Mesothelial cell of epicardium (in vitro differentiated cells): ENCODE data around the gene RIPOR1. TPM values are rescaled to one million over a fixed set of nuclear protein-coding genes. Genes with fewer than 3 reads are reported as not detected.

Experiments used
- DNase-seq, 2 experiments: peaks; one replicate each; pipeline ENCODE4 v3.0.0; 2021; ENCODE audit warnings: low spot score in 2 of 2; ENCODE audit not compliant: unreplicated experiment in 2 of 2
- H3K27ac Mint-ChIP-seq: 2 replicates; pipeline ENCODE4 v1.8.0; 2021; ENCODE audit warnings: mixed read lengths
- H3K27me3 Mint-ChIP-seq: 2 replicates; pipeline ENCODE4 v1.8.0; 2021; ENCODE audit warnings: low read depth, mixed read lengths
- H3K36me3 Mint-ChIP-seq: 2 replicates; pipeline ENCODE4 v1.8.0; 2021; ENCODE audit warnings: mixed read lengths
- H3K4me1 Mint-ChIP-seq: 2 replicates; pipeline ENCODE4 v1.8.0; 2021; ENCODE audit warnings: mixed read lengths
- H3K4me3 Mint-ChIP-seq: 2 replicates; pipeline ENCODE4 v1.8.0; 2021; ENCODE audit warnings: mild to moderate bottlenecking, moderate library complexity, mixed read lengths
- H3K9me3 Mint-ChIP-seq: 2 replicates; pipeline ENCODE4 v1.8.0; 2021; ENCODE audit warnings: mixed read lengths
- CTCF ChIP-seq: fragments of 200-600 bp; sonication (generic); IDR thresholded peaks from one replicate; pipeline ENCODE4 v1.5.0; 2021; ENCODE audit warnings: antibody characterized with exemption; ENCODE audit not compliant: unreplicated experiment
- total RNA-seq: library from RNA; stranded (reverse); gene quantifications from 3 replicates; pipeline ENCODE4 v1.2.1, GENCODE V29; 2021

The RIPOR1 gene
- total RNA-seq, 1 donor from 2014 or later: 69.2 TPM

GRCh38 chr16:67521095-67521804 lies 7.4 kb upstream of the RIPOR1 start:
- Mint-ChIP-seq H3K27me3 (peaks cover 1% of the 10 kb centered on the region), H3K4me1 (peaks cover 24% of the 10 kb centered on the region), H3K9me3 (no peaks in the 10 kb centered on the region), H3K36me3 (no peaks in the 10 kb centered on the region), H3K27ac (peak overlapping the region; percentile 100), H3K4me3 (peak overlapping the region; percentile 84)
- DNase-seq: peak; percentile 87 to 98
- peak; percentile 92 for TF ChIP-seq CTCF

DNA sequence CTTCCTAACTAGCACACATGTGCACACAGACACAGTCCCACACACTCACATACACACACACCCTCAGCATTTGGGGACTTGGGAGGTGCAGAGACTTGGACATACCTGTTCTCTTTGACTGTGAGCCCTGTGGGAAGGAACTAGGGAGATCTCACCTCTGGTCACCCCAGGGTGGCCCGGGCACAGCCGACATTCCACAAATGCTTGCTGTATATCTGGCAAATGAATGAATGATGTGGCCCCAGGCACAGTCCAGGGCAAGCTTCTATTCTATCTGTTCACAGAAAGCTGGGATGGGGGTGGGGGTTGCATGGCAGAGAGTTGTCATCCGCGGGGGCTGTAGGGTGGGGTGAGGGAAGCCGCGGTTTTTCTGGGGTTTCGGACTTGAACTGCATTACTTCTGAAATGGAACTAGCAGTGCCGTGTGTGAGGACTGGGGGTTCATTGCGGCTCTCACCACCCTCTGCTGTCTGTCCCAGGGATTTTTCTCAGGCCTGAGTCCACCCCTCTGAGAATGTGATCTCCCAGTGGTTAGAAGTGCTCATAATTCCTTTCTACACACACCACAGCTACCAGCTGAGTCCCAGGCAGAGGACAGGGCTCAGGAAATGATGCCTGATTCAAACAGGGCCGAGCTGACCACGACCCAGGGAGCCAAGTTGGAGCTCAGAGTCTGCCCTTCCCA lies 3.3 kb upstream of the RIPOR1 start:
- peaks cover 28% of the 10 kb centered on the region for H3K4me1 Mint-ChIP-seq
- TF ChIP-seq CTCF: no peak
- no peaks in the 10 kb centered on the region for H3K9me3 Mint-ChIP-seq
- no peak overlapping the region for H3K27ac Mint-ChIP-seq
- H3K27me3 Mint-ChIP-seq: no peaks in the 10 kb centered on the region
- H3K36me3 Mint-ChIP-seq: no peaks in the 10 kb centered on the region
- H3K4me3 Mint-ChIP-seq: no peak overlapping the region
- no peak for DNase-seq

DNA sequence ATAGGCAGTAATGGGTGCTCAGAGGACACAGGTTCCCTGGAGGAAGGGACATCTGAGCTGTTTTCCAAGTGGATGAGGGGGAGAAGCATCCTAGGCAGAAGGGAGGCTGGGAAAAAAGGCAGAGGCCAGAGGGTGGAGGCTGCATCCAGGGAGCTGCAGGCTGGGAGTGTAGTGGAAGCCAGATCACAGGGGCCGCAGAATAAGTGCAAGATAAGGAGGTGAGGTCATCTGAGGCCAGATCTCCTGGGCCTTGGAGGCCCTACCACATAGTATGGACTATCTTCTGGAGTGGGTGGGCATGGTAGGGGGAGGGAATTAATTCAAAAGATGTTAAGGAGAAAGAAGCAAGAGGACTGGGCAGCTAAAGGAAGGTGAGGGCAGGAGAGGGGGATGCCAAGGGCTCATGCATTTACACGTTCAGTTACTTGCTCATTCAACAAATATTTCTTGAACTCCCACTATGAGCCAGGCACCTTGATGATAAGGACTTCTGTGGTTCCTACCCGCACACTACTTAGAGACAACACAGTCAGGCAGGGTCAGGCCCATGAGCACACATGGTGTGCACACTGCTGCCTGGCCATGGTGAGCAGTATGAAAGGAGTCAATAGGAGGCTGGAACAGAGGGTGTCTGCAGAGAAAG lies 2.4 kb upstream of the RIPOR1 start:
- DNase-seq: no peak
- Mint-ChIP-seq H3K4me1 (peaks cover 32% of the 10 kb centered on the region), H3K27ac (no peak overlapping the region), H3K27me3 (no peaks in the 10 kb centered on the region), H3K36me3 (no peaks in the 10 kb centered on the region), H3K4me3 (peak overlapping the region; percentile 56), H3K9me3 (no peaks in the 10 kb centered on the region)
- TF ChIP-seq CTCF: no peak

DNA sequence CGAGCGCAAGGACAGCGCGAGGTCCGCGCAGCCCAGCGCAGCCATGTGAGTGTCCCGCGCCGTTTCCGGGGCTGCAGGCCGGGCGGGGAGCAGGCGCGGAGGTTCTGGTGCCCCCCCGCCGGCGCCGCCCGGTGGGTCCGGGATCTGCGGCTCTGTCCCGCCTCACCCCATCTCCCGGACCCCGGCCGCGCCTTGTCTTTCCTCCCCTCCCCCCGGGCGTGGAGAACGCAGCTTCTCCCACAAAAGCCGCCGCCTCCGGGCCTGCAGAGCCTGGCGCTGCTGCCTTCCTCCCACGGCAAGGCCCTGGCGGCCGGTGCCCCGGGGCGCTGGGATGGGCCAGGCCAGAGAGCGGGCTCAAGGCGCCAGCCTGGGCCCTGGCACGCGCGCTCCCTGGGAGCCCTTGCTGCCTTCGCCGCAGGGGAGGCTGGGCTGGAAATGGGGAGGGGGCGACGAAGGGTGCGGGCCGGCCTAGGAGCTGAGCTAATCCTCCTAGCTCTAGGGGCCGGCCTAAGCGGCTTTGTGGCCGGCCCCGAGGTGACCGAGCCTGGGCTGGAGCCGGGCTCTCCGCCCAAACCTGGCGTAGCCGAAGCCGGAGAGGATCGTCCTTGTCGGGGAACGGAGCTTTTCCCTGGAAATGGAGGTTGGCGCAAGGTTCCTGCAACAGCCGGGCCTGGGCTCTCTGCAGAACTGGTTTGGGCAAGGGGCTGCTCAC lies 397 bp downstream of the RIPOR1 start:
- peaks cover 30% of the 10 kb centered on the region for H3K4me1 Mint-ChIP-seq
- no peaks in the 10 kb centered on the region for H3K9me3 Mint-ChIP-seq
- peak overlapping the region; percentile 85 for H3K4me3 Mint-ChIP-seq
- peak; percentile 43 to 74 for DNase-seq
- H3K27me3 Mint-ChIP-seq: no peaks in the 10 kb centered on the region
- peaks cover 3% of the 10 kb centered on the region for H3K36me3 Mint-ChIP-seq
- no peak for TF ChIP-seq CTCF
- peak overlapping the region; percentile 74 for H3K27ac Mint-ChIP-seq

GRCh38 chr16:67529582-67530012 lies 968 bp downstream of the RIPOR1 start:
- no peak for DNase-seq
- no peak for TF ChIP-seq CTCF
- Mint-ChIP-seq H3K4me1 (peaks cover 30% of the 10 kb centered on the region), H3K27ac (peak overlapping the region; percentile 74), H3K36me3 (peaks cover 3% of the 10 kb centered on the region), H3K4me3 (peak overlapping the region; percentile 85), H3K27me3 (no peaks in the 10 kb centered on the region), H3K9me3 (no peaks in the 10 kb centered on the region)
